MG63 (cell line): ENCODE results near the gene GRIK1. TPM values are rescaled to one million over a fixed set of nuclear protein-coding genes. Genes with fewer than 3 reads are reported as not detected.

Experiments used
- DNase-seq: peaks from one replicate; pipeline ENCODE4 v3.0.0-alpha.2; 2020
- H3K27me3 ChIP-seq: fragments of 250-450 bp; sonication (Bioruptor Pico); 2 replicates; pipeline ENCODE4 v1.5.1; 2020; ENCODE audit warnings: mild to moderate bottlenecking, moderate library complexity
- H3K36me3 ChIP-seq: fragments of 250-450 bp; sonication (Bioruptor Pico); 2 replicates; pipeline ENCODE4 v1.5.1; 2020; ENCODE audit warnings: mild to moderate bottlenecking, moderate library complexity
- H3K4me3 ChIP-seq: fragments of 250-450 bp; sonication (Bioruptor Pico); 2 replicates; pipeline ENCODE4 v1.5.1; 2020; ENCODE audit warnings: mild to moderate bottlenecking, moderate library complexity
- H3K9me3 ChIP-seq: fragments of 250-450 bp; sonication (Bioruptor Pico); 2 replicates; pipeline ENCODE4 v1.5.1; 2020; ENCODE audit warnings: mild to moderate bottlenecking, moderate library complexity
- total RNA-seq: library from RNA; depleted of rRNA; stranded (reverse); fragments of >200 nt; shearing (Covaris generic); gene quantifications from 2 replicates; pipeline ENCODE4 v1.2.3, GENCODE V29; 2014; ENCODE audit warnings: low replicate concordance

The GRIK1 gene
- total RNA-seq, 1 experiment from 2014 or later = not detected

GRCh38 chr21:29641001-29641634, 298.7 kb downstream of the GRIK1 start:
- Histone ChIP-seq H3K4me3 (no peak overlapping the region), H3K36me3 (no peaks in the 10 kb centered on the region)

GRCh38 chr21:29640080-29640508, 299.7 kb downstream of the GRIK1 start:
- H3K4me3 ChIP-seq = no peak overlapping the region
- no peak for DNase-seq
- no peaks in the 10 kb centered on the region for H3K9me3 ChIP-seq
- no peaks in the 10 kb centered on the region for H3K36me3 ChIP-seq
- no peaks in the 10 kb centered on the region for H3K27me3 ChIP-seq

More at GRCh38 chr21:29641001-29641634, 298.7 kb downstream of the GRIK1 start:
- Histone ChIP-seq H3K9me3 (no peaks in the 10 kb centered on the region), H3K27me3 (no peaks in the 10 kb centered on the region)
- no peak for DNase-seq

- no peaks in the 10 kb centered on the region for H3K27me3 ChIP-seq
- no peak overlapping the region for H3K4me3 ChIP-seq
- no peak for DNase-seq
- no peaks in the 10 kb centered on the region for H3K36me3 ChIP-seq
- H3K9me3 ChIP-seq = no peaks in the 10 kb centered on the region
Measured at GRCh38 chr21:29639366-29640079, 300.3 kb downstream of the GRIK1 start.

GRCh38 chr21:29638761-29639327, 301.0 kb downstream of the GRIK1 start:
- Histone ChIP-seq H3K9me3 (no peaks in the 10 kb centered on the region), H3K27me3 (no peaks in the 10 kb centered on the region), H3K36me3 (no peaks in the 10 kb centered on the region), H3K4me3 (no peak overlapping the region)
- DNase-seq = no peak

GRCh38 chr21:29638138-29638537, 301.7 kb downstream of the GRIK1 start:
- DNase-seq = no peak

GRCh38 chr21:29637553-29637952, 302.2 kb downstream of the GRIK1 start:
- Histone ChIP-seq H3K27me3 (no peaks in the 10 kb centered on the region), H3K9me3 (no peaks in the 10 kb centered on the region), H3K4me3 (no peak overlapping the region), H3K36me3 (no peaks in the 10 kb centered on the region)
- DNase-seq = no peak

More at GRCh38 chr21:29638138-29638537, 301.7 kb downstream of the GRIK1 start:
- no peaks in the 10 kb centered on the region for H3K36me3 ChIP-seq
- no peaks in the 10 kb centered on the region for H3K27me3 ChIP-seq
- H3K9me3 ChIP-seq = no peaks in the 10 kb centered on the region
- no peak overlapping the region for H3K4me3 ChIP-seq

- no peak for DNase-seq
- H3K9me3 ChIP-seq = no peaks in the 10 kb centered on the region
- no peaks in the 10 kb centered on the region for H3K27me3 ChIP-seq
- H3K4me3 ChIP-seq = no peak overlapping the region
- H3K36me3 ChIP-seq = no peaks in the 10 kb centered on the region
Measured at GRCh38 chr21:29637134-29637533, 302.7 kb downstream of the GRIK1 start.

GRCh38 chr21:29634418-29634817, 305.4 kb downstream of the GRIK1 start:
- Histone ChIP-seq H3K4me3 (no peak overlapping the region), H3K36me3 (no peaks in the 10 kb centered on the region), H3K27me3 (no peaks in the 10 kb centered on the region), H3K9me3 (no peaks in the 10 kb centered on the region)
- no peak for DNase-seq

- no peak overlapping the region for H3K4me3 ChIP-seq
- no peaks in the 10 kb centered on the region for H3K9me3 ChIP-seq
- H3K27me3 ChIP-seq = no peaks in the 10 kb centered on the region
- no peak for DNase-seq
- no peaks in the 10 kb centered on the region for H3K36me3 ChIP-seq
Measured at GRCh38 chr21:29633756-29634155, 306.0 kb downstream of the GRIK1 start.

GRCh38 chr21:29630441-29630840, 309.4 kb downstream of the GRIK1 start:
- DNase-seq = no peak
- H3K27me3 ChIP-seq = no peaks in the 10 kb centered on the region
- no peak overlapping the region for H3K4me3 ChIP-seq
- no peaks in the 10 kb centered on the region for H3K36me3 ChIP-seq
- no peaks in the 10 kb centered on the region for H3K9me3 ChIP-seq

GRCh38 chr21:29627905-29628304, 311.9 kb downstream of the GRIK1 start:
- no peak for DNase-seq

GRCh38 chr21:29626801-29627470, 312.9 kb downstream of the GRIK1 start:
- no peak for DNase-seq
- H3K27me3 ChIP-seq = no peaks in the 10 kb centered on the region
- no peaks in the 10 kb centered on the region for H3K36me3 ChIP-seq
- no peak overlapping the region for H3K4me3 ChIP-seq
- H3K9me3 ChIP-seq = no peaks in the 10 kb centered on the region

More at GRCh38 chr21:29627905-29628304, 311.9 kb downstream of the GRIK1 start:
- Histone ChIP-seq H3K27me3 (no peaks in the 10 kb centered on the region), H3K36me3 (no peaks in the 10 kb centered on the region), H3K9me3 (no peaks in the 10 kb centered on the region), H3K4me3 (no peak overlapping the region)

- H3K9me3 ChIP-seq = no peaks in the 10 kb centered on the region
- H3K27me3 ChIP-seq = no peaks in the 10 kb centered on the region
- H3K4me3 ChIP-seq = no peak overlapping the region
- no peak for DNase-seq
- no peaks in the 10 kb centered on the region for H3K36me3 ChIP-seq
Measured at GRCh38 chr21:29625990-29626389, 313.8 kb downstream of the GRIK1 start.

GRCh38 chr21:29624776-29625175, 315.0 kb downstream of the GRIK1 start:
- Histone ChIP-seq H3K9me3 (no peaks in the 10 kb centered on the region), H3K36me3 (no peaks in the 10 kb centered on the region), H3K27me3 (no peaks in the 10 kb centered on the region), H3K4me3 (no peak overlapping the region)
- DNase-seq = no peak

GRCh38 chr21:29621525-29621924, 318.3 kb downstream of the GRIK1 start:
- no peaks in the 10 kb centered on the region for H3K9me3 ChIP-seq
- no peak overlapping the region for H3K4me3 ChIP-seq
- no peaks in the 10 kb centered on the region for H3K27me3 ChIP-seq
- H3K36me3 ChIP-seq = no peaks in the 10 kb centered on the region
- DNase-seq = no peak

GRCh38 chr21:29616209-29616751, 323.5 kb downstream of the GRIK1 start:
- no peak for DNase-seq
- no peaks in the 10 kb centered on the region for H3K27me3 ChIP-seq

GRCh38 chr21:29613877-29614276, 325.9 kb downstream of the GRIK1 start:
- DNase-seq = no peak
- H3K27me3 ChIP-seq = no peaks in the 10 kb centered on the region
- H3K9me3 ChIP-seq = no peaks in the 10 kb centered on the region
- H3K36me3 ChIP-seq = no peaks in the 10 kb centered on the region
- no peak overlapping the region for H3K4me3 ChIP-seq

More at GRCh38 chr21:29616209-29616751, 323.5 kb downstream of the GRIK1 start:
- Histone ChIP-seq H3K4me3 (no peak overlapping the region), H3K9me3 (no peaks in the 10 kb centered on the region), H3K36me3 (no peaks in the 10 kb centered on the region)
